Measurements from ENCODE around the gene XYLT2.

- TF ChIP-seq CTCF (IDR thresholded peaks at IDR 0.05) (no peak), POLR2A (IDR thresholded peaks at IDR 0.05) (no peak)
These were observed 14.1 kb downstream of the XYLT2 start for GRCh38 chr17:50359998-50360461.

All from body of pancreas (tissue), 4 donors.